Thyroid gland (tissue), 4 donors: ENCODE measurements around the gene HELB.

Source experiments
- CTCF ChIP-seq, 6 experiments: fragments of 200-600 bp in 3 of 6; fragments of 450-650 bp in 3 of 6; sonication (generic) in 3 of 6; IDR thresholded peaks; one replicate each; pipeline ENCODE4 v1.5.1; 2016 to 2019; ENCODE audit warnings: antibody characterized with exemption in 6 of 6, mild to moderate bottlenecking in 2 of 6, inconsistent platforms in 1 of 6, moderate library complexity in 1 of 6
- POLR2A ChIP-seq, 2 donors: fragments of 450-650 bp; IDR thresholded peaks; one replicate each; pipeline ENCODE4 v1.6.1; 2017; ENCODE audit warnings: antibody characterized with exemption in 2 of 2, mild to moderate bottlenecking in 2 of 2, moderate library complexity in 1 of 2

GRCh38 chr12:66269757-66270383 lies 32.4 kb upstream of the HELB start:
- TF ChIP-seq POLR2A (IDR thresholded peaks at IDR 0.05): no peak
- peak in 4 of 6 experiments; percentile 41 to 71 (median 55) for TF ChIP-seq CTCF (IDR thresholded peaks at IDR 0.05)
